GM19397 (cell line): Measurements from ENCODE around the gene MAP2K3.
A peak's percentile ranks its signal among the peaks of the same experiment; 100 is the strongest.
"Not testable (repeated sequence)": the region's sequence is repeated elsewhere in the genome, so short reads cannot be mapped to it uniquely, and the experiment has no call there.

Experiments used
- ATAC-seq: cut with Tn5 transposase; IDR thresholded peaks from one replicate; pipeline ENCODE4 v1.9.1; 2021; ENCODE audit warnings: mild to moderate bottlenecking, moderate library complexity; ENCODE audit not compliant: unreplicated experiment

MAP2K3 gene

DNA sequence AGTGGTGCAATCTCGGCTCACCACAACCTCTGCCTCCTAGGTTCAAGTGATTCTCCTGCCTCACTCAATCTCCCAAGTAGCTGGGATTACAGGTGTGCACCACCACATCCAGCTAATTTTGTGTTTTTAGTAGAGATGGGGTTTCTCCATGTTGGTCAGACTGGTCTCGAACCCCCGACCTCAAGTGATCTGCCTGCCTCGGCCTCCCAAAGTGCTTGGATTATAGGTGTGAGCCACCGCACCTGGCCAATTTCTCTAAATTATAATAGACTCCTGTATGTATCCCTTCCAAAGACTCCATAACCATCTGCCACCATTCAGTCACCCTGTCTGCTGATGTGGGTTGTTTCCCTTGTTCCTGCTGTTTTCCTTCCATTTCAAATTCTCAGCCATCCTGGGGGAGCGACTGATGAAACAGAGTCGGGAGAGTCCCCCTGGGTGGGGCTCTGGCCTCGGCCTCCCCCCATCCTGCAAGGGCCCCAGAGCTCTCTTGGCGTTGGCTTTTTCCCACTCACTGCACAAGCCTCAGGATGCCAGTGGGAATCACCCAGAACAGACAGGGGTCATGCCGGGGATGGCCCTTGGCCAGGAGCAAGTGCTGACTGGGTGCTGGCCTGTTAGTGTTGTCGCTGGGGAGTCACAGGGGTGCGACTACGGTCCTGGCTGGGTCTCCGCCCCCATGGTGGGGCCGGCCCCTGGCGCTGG lies 25.7 kb downstream of the MAP2K3 start:
- not testable (repeated sequence) for ATAC-seq

DNA sequence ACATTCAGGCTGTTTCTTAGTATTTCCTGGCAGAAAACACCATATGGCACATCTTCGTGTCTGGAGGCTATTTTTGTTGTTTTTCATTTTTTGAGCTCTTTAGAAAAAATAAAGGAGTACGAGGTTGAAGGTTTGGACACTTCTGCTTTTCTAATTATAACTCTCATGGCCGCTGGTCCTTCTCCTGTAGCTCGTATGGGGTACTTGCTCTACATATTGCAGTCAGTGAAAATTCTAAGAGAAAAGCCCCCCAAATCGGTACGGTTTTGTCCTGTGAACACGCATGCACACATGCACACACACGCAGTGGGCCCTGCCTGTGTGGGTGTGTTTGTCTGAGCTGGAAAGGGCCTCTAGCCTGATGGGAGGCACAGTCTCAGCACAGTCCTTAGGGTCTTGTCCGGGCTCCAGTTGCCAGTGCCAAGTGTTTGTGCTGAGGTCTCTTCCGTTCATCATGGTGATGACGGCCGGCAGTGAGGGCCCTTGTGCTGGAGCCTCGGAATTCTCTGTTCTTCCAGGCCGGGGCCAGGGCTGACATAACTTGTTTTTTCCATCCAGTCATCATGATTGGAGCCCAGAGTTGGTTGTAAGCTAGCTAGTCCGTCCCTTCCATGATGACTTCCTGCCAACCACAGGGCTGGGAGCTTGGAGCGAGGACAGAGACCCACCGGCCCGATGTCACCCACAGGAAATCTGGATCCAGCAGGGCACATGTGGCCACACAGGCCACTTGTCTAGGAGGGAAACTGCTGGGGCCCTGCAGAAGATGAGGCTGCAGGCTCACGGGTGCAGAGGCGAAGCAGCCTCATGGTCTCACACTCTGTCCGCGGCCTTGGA lies 26.5 kb downstream of the MAP2K3 start:
- ATAC-seq, result not testable (repeated sequence)

DNA sequence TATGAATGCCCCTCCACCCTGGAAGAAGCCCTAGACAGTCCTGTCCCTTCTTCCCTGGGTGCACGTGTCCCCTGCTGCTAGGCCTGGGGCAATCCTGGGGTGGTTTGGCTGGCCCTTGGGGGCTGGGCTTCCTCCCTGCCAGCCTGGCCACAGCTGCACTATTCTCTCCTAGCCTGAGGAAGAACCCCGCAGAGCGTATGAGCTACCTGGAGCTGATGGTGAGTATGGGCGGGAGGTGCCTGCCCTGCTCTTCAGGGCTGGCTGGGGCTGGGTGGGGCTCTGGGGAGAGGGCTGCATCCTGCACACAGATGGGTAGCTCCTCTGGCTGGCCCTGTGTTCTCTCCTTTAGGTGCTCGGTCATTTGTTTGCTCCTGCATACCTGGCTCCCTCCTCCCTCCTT lies 28.8 kb downstream of the MAP2K3 start:
- no peak for ATAC-seq

DNA sequence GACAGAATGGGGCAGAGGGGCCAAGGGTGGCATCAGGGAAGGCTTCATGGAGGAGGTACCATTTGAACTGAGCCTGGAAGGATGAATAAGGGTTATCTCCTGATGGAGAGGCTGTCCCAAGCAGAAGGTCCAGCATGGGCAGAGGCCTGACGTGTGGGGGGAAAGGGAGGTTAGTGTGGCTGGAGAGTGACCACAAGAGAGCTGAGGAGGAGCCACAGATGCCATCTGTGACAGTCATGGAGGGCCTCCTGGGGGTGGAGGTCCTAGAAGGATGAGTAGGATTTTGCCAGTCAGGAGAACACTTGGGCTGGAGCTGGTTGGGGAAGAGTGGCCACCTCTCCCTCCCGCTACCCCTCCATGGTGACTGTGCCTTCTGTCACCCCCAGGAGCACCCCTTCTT lies 29.2 kb downstream of the MAP2K3 start:
- ATAC-seq, result not testable (repeated sequence)

DNA sequence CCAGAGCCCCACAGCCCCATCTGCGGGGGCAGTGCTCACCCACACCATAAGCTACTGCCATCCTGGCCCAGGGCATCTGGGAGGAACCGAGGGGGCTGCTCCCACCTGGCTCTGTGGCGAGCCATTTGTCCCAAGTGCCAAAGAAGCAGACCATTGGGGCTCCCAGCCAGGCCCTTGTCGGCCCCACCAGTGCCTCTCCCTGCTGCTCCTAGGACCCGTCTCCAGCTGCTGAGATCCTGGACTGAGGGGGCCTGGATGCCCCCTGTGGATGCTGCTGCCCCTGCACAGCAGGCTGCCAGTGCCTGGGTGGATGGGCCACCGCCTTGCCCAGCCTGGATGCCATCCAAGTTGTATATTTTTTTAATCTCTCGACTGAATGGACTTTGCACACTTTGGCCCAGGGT lies 29.8 kb downstream of the MAP2K3 start:
- ATAC-seq, result not testable (repeated sequence)

DNA sequence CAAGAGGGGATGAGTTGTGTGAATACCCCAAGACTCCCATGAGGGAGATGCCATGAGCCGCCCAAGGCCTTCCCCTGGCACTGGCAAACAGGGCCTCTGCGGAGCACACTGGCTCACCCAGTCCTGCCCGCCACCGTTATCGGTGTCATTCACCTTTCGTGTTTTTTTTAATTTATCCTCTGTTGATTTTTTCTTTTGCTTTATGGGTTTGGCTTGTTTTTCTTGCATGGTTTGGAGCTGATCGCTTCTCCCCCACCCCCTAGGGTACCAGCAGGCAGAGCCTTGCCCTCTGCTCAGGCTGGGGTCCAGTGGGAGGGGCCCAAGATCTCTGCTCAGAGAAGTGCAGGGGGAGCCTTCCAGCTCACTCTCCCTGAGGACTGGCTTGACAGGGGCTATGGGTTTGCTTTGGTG lies 30.2 kb downstream of the MAP2K3 start:
- ATAC-seq, result not testable (repeated sequence)

DNA sequence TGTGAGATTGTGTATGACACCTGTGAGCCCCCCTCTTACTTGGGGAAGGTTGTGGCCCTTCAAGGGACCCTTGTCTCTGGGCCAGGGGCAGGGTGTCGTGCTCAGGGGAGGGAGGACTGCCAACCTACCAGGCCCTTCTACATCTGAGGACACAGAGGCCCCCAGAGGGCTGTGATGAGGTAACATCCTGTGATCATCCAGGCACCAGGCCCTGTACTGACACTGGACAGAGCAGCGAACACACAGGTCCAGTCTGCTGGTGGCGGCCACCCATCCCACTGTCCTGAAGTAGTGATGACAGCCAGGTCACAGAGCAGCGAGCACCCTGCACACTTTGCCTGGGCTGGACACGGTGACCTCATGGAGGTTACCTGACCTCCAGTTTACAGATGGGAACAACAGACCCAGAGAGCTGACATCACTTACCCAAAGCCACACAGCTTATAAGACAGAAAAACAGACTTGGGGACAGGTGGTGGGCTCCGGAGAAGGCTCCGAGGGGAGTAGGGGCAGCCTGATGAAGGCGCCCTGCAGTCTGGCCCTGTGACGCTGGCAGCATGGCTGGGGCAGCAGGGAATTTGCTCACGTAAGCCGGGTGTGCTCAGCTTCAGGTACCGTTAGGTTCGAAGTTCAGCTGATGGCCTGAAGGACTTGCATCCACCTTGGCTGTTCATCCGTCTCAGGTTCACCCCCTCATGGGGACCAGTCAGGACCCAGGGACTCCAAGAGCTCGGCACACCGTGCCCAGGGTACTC lies 30.9 kb downstream of the MAP2K3 start:
- not testable (repeated sequence) for ATAC-seq

DNA sequence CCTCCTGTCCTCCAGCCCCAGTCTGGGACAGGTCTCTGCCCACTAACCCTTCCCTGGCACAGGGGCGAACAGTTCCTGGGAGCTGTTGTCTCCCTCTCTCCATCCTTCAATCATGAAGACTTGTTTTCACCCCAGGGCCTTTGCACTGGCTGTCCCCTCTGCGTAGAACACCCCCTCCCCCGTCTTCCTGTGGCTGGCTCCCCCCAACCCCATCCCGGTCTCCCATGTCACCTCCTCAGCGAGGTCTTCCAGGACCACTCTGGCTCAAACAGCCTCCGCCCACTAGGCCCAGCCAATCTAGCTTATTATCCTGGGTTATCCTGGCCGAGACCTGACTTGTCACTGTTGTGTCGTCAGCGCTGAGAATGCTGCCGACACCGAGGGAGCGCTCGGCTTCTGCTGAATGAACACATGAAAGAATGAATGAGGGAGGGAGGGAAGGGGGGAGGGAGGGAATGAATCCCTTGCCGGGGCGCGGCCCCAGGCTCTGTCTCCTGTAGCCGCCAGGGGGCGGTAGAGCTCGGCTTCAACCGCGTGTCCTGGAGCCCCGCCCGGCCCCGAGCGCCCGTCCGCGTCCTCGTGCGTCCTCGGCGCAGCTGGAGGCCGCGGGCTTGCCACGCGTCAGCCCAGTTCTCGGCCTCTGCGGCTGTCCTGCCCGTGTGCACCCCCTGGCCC lies 31.8 kb downstream of the MAP2K3 start:
- ATAC-seq, result peak; percentile 62

DNA sequence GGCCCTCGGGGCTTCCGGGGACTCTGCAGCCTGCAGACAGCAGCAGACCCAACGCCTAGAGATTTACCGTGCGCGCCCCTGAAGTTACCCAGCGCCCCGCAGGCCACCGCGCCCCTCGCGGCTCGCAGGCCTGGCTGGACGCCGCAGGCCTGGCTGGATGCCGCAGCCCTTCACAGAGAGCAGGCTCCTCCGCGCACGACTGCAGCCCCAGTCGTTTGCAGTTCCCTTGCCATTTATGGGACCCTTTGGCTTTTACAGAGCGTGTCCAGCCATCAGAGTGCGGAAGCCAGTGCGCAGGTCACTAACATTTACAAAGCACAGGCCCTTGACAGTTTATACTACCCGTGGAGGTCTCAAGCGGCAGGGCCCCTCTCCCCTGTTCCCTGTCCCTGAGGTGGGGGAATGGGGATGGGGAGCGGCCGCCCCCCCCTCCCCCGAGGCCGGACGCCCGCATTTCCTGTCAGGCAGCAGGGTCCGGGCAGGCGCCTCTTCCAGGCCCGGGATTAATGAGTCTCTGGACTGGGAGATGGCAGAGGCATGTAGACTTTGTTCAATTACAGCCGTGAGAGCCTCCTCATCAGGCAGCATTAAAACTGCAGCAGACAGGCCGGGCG lies 32.5 kb downstream of the MAP2K3 start:
- ATAC-seq, result not testable (repeated sequence)

DNA sequence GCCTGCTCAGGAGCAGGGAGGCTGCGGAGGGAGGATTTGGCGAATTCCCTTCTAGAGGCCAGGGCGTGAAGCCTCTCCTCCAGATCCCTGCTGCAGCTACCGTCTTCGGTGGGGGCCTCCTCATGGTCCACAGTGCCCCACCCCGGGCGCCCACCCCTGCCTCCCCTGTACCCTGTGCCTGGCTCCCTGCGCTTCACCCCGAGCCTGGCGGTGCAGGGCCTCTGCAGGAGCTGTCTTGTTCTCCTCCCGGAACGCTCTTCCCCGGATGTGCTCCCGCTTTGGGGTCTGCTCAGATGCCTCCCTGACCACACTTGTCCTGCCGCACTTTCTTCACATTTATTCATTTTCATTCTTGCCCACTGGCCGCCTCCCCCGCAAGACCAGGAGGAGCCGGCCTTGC lies 33.3 kb downstream of the MAP2K3 start:
- not testable (repeated sequence) for ATAC-seq

DNA sequence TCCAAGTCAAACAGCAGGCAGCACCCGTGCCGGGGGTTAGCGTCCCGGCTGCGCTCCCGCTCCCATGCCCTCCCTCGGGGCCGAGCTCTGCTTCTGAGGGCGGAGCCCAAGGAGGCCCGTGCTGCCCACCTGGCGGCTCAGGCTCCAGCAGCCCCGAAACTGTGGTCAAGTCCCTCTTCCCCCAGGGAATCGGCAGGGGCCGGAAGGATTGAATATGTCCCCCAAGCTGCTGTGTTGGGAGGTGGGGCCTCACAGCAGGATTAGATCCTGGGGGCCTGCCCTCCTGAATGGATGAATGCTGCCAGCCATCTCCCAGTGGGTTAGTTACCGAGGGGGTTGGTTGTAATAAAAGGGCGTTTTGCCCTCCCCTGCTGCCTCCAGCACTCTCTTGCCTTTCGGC lies 33.9 kb downstream of the MAP2K3 start:
- ATAC-seq, result no peak

DNA sequence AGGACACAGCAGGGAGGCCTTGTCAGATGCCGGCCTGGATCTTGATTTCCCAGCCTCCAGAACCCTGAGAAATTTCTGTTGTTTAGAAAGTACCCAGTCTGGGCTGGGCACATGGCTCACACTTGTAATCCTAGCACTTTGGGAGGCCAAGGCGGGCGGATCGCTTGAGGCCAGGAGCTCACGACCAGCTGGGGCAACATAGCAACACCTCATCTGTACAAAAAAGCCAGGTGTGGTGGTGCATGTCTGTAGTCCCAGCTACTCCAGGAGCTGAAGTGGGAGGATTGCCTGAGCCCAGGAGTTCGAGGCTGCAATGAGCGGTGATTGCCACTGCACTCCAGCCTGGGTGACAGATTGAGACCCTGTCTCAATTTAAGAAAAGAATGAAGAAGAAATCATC lies 34.3 kb downstream of the MAP2K3 start:
- ATAC-seq, result not testable (repeated sequence)

DNA sequence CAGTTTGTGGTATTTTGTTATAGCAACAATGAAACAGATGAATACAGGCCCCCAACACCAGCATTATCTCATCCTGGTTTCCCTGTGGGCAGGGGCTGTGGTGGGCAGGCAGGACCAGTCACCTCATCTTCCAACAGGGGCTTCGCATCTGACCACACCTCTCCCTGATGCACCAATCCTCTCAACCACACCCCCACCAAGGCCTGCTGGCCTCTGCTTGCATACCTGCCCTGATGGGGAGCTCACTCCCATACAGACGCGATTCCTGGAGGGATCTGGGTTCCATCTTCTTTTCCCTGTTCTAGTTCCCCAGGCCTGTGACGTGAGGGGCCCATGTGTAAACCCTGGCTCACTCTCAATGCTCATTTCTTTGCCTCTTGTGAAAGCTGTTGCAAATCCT lies 34.7 kb downstream of the MAP2K3 start:
- ATAC-seq, result not testable (repeated sequence)

DNA sequence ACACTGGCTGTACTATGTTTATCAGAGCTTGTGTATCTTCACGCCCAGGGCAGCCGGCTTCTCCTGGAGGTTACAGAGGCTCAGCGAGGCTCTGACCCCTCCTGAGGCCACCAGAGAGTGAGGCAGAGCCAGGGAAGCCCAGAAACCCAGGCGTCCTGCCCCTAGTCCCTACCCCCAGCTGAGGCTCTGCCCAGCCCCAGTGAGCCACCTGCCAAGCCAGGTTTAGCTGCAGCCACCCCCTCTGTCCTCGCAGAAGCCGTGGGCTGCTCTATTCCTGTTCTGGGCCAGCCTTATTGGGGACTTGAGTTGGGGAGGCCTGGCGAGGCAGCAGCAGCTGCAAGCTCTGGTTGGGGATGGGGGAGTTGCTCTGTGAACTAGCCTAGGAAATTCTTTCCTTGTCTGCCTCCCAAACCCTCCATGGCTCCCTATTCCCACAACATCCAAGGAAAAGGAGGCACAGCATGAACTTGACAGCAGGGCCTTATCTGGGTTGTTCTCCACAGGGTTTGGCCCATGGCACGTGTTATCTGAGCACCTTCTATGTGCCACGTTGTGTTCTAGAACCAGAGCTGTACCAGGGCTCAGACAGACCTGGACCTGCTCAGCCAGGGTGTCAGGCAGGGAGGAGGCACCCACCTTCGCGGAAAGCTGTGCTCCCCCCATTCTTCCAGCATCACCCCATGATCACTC lies 35.3 kb downstream of the MAP2K3 start:
- ATAC-seq, result not testable (repeated sequence)

DNA sequence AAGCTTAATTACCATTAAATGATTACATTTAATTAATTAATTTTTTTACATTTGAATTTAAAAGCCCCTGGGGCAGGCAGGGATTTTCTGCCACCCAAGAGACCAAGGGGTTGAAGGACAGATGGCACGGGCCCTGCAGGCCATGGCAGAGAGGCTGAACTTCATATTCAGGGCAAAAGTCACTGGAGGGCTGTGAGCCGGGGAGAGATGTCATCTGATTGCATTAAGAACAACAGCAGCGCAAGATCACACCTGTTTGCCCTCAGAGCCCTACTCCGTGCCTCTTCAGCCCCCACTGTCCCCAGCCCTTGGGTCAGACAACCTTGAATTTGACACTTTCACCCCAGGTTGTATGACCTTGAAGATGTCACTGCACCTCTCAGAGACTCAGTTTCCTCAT lies 35.9 kb downstream of the MAP2K3 start:
- ATAC-seq, result not testable (repeated sequence)

DNA sequence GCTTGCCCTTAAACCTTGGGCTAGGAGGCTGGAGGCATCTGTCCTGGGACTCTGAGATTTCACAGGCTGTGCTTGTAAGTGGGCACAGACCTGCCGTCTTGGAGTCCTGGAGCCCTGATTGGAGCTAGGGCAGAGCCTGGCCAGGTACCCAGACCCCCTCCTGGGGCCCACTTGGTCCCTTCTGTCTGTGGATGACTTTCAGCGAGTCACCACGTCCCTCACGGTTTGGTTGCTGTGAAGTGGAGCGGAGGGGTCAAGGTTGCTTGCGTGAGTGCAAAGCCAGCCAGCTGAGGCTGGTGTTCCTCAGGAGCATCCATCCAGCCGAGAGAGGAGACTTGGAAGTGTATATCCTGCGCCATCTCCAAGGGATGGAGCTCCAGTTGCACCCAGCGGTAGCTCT lies 36.5 kb downstream of the MAP2K3 start:
- ATAC-seq, result not testable (repeated sequence)

DNA sequence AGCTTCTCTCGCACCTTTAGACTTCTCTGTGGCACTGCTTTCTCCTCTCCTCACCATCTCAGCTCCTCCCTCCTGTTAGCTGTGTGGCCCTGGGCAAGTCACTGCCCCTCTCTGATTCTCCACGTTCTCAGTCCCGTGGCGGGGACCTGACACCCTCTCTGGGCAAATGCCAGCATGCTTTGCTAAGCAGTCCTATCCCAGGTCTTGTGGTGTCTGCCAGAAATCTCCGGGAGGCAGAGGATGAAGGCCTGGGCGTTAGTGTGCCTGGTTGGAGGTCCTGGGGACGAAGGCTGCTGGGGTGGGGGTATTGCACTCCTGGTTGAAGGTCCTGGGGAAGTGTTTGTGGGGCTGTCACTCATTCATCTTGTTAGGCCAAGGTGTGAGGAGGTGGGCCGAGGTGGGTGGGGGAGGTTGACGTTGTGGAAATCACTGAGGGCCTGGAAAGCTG lies 37.3 kb downstream of the MAP2K3 start:
- ATAC-seq, result not testable (repeated sequence)

DNA sequence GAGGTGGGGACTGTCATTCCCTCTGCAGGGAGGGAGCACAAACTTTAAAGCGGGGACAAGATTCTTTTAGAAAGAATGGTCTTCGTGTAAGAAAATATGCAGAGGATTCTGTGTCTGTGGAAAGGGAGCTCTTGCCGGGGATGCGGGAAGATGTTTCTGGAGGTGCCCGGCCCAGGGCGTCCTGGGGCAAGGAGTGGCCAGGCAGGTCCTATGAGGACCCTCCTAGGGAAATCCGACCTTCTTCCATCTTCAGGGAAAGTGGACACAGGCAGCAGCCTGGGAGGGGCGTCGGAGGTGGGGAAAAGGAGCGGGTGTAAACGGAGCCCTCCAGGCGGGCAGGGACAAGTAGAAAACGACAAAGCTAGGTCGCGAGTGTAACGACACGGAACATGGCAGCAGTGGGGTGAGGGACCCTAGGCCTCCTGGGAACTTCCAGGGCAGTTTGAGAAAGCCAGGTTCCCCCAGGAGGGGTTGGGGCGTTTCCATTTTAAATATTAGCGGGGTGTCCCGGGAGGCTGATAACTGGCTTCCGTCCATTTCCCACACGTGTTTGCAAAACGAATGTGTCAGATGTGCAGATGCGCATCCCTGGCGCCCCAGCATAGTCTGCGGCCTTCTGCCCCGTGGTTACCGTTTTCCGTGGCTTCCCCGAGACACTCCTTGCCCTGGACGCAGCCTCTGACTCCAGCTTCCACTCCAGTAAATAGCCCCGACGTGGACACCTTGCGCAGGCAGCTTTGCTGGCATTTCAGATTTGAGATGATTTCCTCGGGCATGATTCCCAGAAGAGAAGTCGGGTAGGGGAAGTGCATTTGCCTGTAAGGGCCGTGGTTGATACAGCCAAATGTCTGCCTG lies 39.0 kb downstream of the MAP2K3 start:
- not testable (repeated sequence) for ATAC-seq

DNA sequence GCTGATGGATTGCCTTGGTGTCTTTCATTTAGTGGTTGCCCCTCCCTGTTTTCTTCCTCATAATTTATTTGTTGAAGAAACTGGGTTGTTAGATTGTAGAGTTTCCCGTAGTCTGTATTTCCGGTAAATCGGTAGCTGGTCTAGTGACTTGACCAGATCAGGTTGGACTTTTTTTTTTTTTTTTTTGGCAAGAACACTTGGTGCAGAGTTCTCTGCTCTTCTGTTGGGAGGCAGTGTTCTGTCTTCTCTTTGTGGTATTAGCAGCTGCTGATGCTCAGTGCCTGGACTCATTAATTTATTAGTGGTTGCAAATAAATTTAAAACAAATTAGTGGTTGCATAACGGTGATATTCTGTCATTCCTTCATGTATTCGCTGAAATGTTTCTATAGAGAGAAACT lies 40.2 kb downstream of the MAP2K3 start:
- not testable (repeated sequence) for ATAC-seq
